Osteoblast (primary cell): Measurements from ENCODE around the gene RSPH10B2. TPM values are rescaled to one million over a fixed set of nuclear protein-coding genes. Genes with fewer than 3 reads are reported as not detected.
A peak's percentile ranks its signal among the peaks of the same experiment; 100 is the strongest.
"Not testable (repeated sequence)": the region's sequence is repeated elsewhere in the genome, so short reads cannot be mapped to it uniquely, and the experiment has no call there.

Experiments used
- DNase-seq: peaks from one replicate; pipeline ENCODE4 v3.0.0; 2011; ENCODE audit warnings: low spot score, mixed read lengths; ENCODE audit not compliant: insufficient read length; ENCODE audit errors: missing footprints
- H2AFZ ChIP-seq: 2 replicates; pipeline ENCODE4 v1.6.0; 2011; ENCODE audit warnings: mild to moderate bottlenecking, low read length
- H3K27ac ChIP-seq: 2 replicates; pipeline ENCODE4 v1.5.1; 2011; ENCODE audit warnings: mild to moderate bottlenecking, low read depth, low read length, moderate library complexity
- H3K27me3 ChIP-seq: 2 replicates; pipeline ENCODE4 v1.6.0; 2012; ENCODE audit warnings: mild to moderate bottlenecking, control low read depth, inconsistent platforms, low read length, moderate library complexity; ENCODE audit not compliant: insufficient read depth
- H3K36me3 ChIP-seq: 2 replicates; pipeline ENCODE4 v1.5.1; 2011; ENCODE audit warnings: mild to moderate bottlenecking, low read length, control low read depth, moderate library complexity; ENCODE audit not compliant: insufficient read depth
- H3K4me1 ChIP-seq: 2 replicates; pipeline ENCODE4 v1.5.1; 2011; ENCODE audit warnings: mild to moderate bottlenecking, low read length, control low read depth, moderate library complexity; ENCODE audit not compliant: insufficient read depth
- H3K4me2 ChIP-seq: 2 replicates; pipeline ENCODE4 v1.6.0; 2011; ENCODE audit warnings: mild to moderate bottlenecking, low read length; ENCODE audit not compliant: insufficient read depth
- H3K4me3 ChIP-seq: fragments of 200-600 bp; sonication (generic); 3 replicates; pipeline ENCODE4 v1.5.1; 2012; ENCODE audit warnings: mild to moderate bottlenecking, low read length, inconsistent platforms; ENCODE audit not compliant: insufficient read depth
- H3K79me2 ChIP-seq: 2 replicates; pipeline ENCODE4 v1.6.0; 2012; ENCODE audit warnings: mild to moderate bottlenecking, low read length, control low read depth, inconsistent platforms; ENCODE audit not compliant: insufficient read depth
- H3K9me3 ChIP-seq: 2 replicates; pipeline ENCODE4 v1.5.1; 2011; ENCODE audit warnings: low read depth, low read length, control low read depth
- H4K20me1 ChIP-seq: 2 replicates; pipeline ENCODE4 v1.6.0; 2012; ENCODE audit warnings: mild to moderate bottlenecking, low read length, control low read depth; ENCODE audit not compliant: insufficient read depth
- CTCF ChIP-seq: IDR thresholded peaks from 2 replicates; pipeline ENCODE4 v1.5.1; 2011; ENCODE audit warnings: mild to moderate bottlenecking, low read depth, low read length, moderate library complexity; ENCODE audit errors: extremely low read depth
- total RNA-seq: library from RNA; depleted of rRNA; stranded (reverse); fragments of >200 nt; gene quantifications from 2 replicates; pipeline ENCODE4 v1.2.3, GENCODE V29; 2012

RSPH10B2 gene
- total RNA-seq, 1 donor = not detected

DNA sequence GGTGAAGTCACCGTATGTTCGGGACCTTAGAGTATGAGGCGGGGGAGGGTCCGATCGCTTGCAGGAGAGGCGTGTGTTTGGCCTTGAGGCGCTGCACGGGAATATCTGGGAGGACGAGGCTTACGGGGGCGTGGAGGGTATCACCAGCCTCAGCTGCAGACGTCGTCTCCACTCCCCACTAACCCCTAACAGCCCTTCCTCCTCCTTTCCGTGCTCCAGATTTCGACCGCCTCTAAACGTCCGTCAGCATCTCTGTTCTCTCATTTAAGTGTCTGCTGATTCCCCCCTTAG, 23.6 kb upstream of the RSPH10B2 start:
- Histone ChIP-seq H3K4me1 (peaks cover 8% of the 10 kb centered on the region), H3K4me3 (peak overlapping the region; percentile 95)

DNA sequence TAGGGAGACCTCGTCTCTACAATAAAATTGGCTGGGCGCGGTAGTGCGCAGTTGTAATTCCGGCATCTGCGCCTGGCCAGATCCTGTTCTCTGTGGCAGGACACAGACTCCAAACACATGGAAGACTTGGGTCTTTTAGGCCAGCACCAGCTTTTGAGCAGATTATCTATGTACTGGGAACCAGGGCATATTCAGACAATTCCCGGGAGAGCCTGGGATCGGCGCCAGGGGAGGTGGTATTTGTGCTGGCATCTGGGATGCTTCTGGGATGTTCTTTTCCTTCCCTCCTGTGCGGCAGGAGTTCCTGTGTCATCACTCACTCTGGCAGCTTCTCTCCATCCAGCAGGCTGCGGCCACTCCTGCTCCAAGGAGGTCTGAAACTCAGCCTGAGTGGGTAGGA, 15.5 kb upstream of the RSPH10B2 start:
- not testable (repeated sequence) for H3K9me3 ChIP-seq, H3K79me2 ChIP-seq, H3K27me3 ChIP-seq, H3K4me1 ChIP-seq, DNase-seq, H3K4me3 ChIP-seq, H2AFZ ChIP-seq, H4K20me1 ChIP-seq, H3K4me2 ChIP-seq, H3K27ac ChIP-seq
- peaks cover 28% of the 10 kb centered on the region for H3K36me3 ChIP-seq

More for the DNA sequence above, 23.6 kb upstream of the RSPH10B2 start:
- Histone ChIP-seq H3K36me3 (peaks cover 18% of the 10 kb centered on the region), H4K20me1 (peaks cover 7% of the 10 kb centered on the region), H3K4me2 (peak overlapping the region; percentile 78), H3K9me3 (no peaks in the 10 kb centered on the region), H2AFZ (peak overlapping the region; percentile 100), H3K27me3 (no peaks in the 10 kb centered on the region), H3K27ac (peak overlapping the region; percentile 88), H3K79me2 (peaks cover 29% of the 10 kb centered on the region)
- TF ChIP-seq CTCF = no peak
- peak; percentile 53 for DNase-seq

- H4K20me1 ChIP-seq, H3K4me1 ChIP-seq, H3K27ac ChIP-seq, H3K9me3 ChIP-seq, H3K36me3 ChIP-seq, H3K79me2 ChIP-seq, H2AFZ ChIP-seq, H3K27me3 ChIP-seq, DNase-seq, H3K4me2 ChIP-seq, H3K4me3 ChIP-seq: not testable (repeated sequence)
Measured at GRCh38 chr7:6744410-6745100, 9.3 kb upstream of the RSPH10B2 start.

DNA sequence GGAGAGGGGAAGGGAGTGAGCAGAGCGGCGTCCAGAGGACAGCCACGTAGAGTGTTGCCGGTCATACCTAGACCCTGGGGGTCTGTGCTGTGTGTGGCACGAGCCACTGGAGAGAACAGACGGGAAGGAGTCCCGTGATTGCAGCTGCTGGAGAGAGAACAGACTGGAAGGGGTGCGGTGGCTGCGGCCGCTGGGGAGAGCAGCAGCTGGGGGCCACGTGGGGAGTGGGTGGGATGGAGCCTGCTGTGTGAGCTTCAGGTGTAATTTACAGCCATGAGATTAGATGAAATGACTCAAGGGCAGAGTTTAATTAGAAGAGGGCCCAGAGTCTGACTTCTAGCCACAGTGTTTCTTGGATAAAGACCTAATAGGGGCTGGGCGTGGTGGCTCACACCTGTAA, 4.6 kb upstream of the RSPH10B2 start:
- H3K4me3 ChIP-seq, H3K4me1 ChIP-seq, H3K27me3 ChIP-seq, DNase-seq, H3K9me3 ChIP-seq, H3K79me2 ChIP-seq, H3K27ac ChIP-seq, H3K36me3 ChIP-seq, H2AFZ ChIP-seq, H3K4me2 ChIP-seq, H4K20me1 ChIP-seq: not testable (repeated sequence)

GRCh38 chr7:6750173-6750572, 3.7 kb upstream of the RSPH10B2 start:
- H3K36me3 ChIP-seq, H3K79me2 ChIP-seq, H3K4me3 ChIP-seq, H3K27ac ChIP-seq, H4K20me1 ChIP-seq, DNase-seq, H2AFZ ChIP-seq, H3K4me1 ChIP-seq, H3K27me3 ChIP-seq, H3K4me2 ChIP-seq, H3K9me3 ChIP-seq: not testable (repeated sequence)

DNA sequence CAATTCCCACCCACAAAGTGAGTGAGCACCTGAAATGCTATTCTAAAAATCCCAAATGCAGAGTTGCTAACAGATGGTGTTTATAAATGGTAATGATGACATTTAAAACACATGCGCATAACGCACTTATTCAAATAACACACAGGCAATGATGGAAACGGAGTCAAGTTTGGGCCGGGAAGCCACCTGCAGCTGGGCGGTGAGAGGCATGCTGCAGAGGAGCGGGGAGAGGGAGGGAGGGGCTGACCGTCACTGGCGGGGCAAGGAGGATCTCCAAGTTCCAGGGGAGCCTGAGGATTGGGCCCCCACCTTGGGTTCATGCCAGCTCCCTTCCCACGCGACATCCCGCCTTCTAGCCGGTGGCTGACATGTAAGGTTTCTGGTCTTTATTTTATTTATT, 7.3 kb downstream of the RSPH10B2 start:
- not testable (repeated sequence) for H3K36me3 ChIP-seq, H3K27me3 ChIP-seq, H3K4me3 ChIP-seq, H3K9me3 ChIP-seq, H3K4me2 ChIP-seq, H2AFZ ChIP-seq, H3K79me2 ChIP-seq, H3K27ac ChIP-seq, H3K4me1 ChIP-seq, H4K20me1 ChIP-seq, DNase-seq

DNA sequence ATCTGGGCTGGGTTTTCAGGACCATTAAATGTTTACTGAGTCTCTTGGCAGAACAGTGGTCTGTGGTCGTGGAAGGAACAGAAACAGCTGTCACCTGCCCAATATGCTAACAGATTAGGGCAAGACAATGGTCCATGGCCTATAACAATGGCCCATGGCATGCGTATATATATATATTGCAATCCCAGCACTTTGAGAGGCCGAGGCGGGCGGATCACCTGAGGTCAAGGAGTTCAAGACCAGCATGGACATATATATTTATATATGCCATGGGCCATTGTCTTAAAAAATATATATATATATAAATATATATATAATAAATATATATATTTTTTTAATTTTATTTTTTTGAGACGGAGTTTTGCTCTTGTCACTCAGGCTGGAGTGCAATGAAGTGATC, 27.7 kb downstream of the RSPH10B2 start:
- H3K4me3 ChIP-seq, H3K4me2 ChIP-seq, H4K20me1 ChIP-seq, H3K27ac ChIP-seq, H3K36me3 ChIP-seq, H3K9me3 ChIP-seq, H3K4me1 ChIP-seq, DNase-seq, H3K79me2 ChIP-seq, H2AFZ ChIP-seq, H3K27me3 ChIP-seq: not testable (repeated sequence)

- H3K79me2 ChIP-seq, H3K27ac ChIP-seq, DNase-seq, H3K36me3 ChIP-seq, H3K9me3 ChIP-seq, H3K4me1 ChIP-seq, H2AFZ ChIP-seq, H4K20me1 ChIP-seq, H3K4me3 ChIP-seq, H3K27me3 ChIP-seq, H3K4me2 ChIP-seq: not testable (repeated sequence)
Measured at GRCh38 chr7:6789353-6789752, 35.5 kb downstream of the RSPH10B2 start.
